Activated naive CD4-positive, alpha-beta T cell treated with anti-CD3 and anti-CD28 coated beads, Interleukin-2, amount 50 U/mL, for 16 hours (primary cell): ENCODE results near the gene RAP1GAP.
"Not testable (repeated sequence)": the region's sequence is repeated elsewhere in the genome, so short reads cannot be mapped to it uniquely, and the experiment has no call there.

Source experiments
- DNase-seq: peaks from one replicate; pipeline ENCODE4 v3.0.0-alpha.2; 2020

The RAP1GAP gene

DNA sequence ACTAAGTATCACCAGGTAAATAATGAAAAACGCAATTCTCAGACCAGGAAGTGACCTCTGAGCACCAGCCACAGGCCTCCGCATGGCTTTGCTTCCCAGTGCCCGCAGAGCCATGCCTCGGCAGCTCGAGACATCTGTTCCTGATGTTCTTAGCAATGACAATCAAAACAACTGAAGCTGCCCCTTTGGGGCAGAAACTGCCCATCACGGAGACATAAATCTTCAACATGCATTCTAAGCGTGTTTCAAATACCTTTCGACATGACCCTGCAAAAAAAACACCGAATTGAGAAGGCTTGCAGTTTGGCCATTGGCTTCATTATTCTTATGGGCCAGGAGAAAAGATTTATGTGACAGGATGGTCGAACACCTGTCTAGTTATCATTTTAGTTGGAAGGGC lies 5.8 kb upstream of the RAP1GAP start:
- DNase-seq = no peak

DNA sequence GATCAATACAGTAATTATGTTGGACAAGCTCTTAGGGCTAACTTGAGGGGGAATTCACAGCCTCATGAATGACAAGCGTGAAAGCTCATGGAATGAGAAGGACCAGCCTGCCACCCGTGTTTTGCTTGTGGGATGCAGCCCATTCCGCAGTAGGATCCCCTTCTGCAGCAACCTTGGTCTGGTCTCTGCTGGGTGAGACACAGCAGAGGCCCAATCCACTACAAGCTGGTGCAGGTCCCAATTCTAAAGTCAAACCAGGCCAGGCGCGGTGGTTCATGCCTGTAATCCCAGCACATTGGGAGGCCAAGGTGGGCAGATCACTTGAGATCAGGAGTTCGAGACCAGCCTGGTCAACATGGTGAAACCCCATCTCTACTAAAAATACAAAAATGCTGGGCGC lies 4.7 kb upstream of the RAP1GAP start:
- not testable (repeated sequence) for DNase-seq

DNA sequence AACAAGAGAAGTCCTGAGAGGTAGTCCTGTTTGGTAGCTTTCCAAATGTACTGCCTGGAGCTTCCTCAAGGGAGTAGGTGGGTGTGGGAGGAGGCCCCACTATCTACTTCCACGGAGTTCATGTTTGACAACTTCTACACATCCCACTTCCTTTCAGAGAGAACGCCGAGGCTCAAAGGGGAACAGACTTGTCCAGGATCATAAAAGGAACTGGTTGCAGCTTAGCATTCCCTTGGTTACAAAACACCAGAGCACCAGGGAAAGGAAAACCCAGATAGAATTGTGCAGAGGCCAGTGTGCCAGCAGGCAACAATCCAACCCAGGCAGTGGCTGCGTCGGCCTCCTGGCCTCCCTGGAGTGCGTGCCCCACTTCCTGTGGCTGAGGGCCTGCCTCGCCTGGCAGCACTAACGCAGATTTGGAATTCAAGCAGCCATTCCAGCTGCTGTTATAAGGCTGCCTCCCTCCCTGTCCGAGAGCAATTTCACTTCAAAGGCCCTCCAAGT lies 4.2 kb upstream of the RAP1GAP start:
- no peak for DNase-seq

DNA sequence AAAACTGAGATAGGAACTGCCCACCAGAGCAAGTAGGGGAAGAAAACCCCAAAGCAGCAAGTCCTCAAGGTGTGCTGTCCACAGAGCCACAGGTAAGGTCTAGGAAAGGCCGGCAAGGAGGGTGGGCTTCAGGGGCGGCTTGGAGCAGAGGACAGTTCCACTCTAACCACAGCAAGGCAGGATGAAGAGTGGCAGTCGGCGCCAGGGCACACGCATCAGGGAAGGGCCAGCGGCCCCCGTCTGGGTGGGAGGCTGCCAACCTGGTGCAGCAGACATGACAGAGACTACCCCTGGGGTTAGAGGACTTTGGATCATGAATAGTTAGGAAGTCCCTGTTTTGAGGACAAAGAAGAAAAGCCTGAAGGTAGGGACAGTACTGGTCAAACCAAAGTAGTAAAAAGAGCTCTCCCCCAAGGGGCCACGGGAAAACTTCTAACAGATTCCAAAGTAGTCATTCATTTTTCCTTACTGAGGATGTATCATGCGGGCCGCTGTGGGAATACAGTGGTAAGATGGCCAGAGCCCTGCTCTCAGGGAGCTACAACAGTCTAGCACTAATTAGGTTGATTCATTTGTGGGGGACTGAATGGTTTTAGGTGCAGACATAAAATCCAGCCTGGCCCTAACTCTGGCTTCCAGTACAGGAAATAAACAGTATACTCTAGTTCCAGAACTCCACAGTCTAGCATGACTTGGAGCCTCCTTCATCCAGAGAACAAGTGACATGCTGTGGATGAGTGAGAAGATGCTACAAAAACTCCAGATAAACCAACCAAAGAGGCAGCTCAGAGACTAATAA lies 3.5 kb upstream of the RAP1GAP start:
- no peak for DNase-seq

DNA sequence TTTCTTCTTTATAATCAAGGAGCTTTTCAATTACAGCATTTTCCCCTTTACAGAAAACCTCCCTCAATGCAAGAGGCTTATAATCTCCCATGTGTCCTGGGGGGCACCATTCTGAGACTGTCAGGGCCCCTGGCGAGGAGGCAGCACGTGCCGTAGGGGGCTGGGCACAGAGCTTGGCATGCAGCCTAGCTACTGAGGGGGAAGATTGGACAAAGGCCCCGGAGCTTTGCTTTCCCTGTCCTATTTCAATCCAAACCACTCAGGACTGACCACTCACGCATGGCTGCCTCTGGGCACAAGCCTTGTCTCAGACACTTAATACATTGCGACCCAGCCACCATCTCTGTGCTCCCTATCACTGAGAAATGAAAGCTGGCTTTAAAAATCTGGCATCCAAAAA lies 2.8 kb upstream of the RAP1GAP start:
- DNase-seq = no peak

DNA sequence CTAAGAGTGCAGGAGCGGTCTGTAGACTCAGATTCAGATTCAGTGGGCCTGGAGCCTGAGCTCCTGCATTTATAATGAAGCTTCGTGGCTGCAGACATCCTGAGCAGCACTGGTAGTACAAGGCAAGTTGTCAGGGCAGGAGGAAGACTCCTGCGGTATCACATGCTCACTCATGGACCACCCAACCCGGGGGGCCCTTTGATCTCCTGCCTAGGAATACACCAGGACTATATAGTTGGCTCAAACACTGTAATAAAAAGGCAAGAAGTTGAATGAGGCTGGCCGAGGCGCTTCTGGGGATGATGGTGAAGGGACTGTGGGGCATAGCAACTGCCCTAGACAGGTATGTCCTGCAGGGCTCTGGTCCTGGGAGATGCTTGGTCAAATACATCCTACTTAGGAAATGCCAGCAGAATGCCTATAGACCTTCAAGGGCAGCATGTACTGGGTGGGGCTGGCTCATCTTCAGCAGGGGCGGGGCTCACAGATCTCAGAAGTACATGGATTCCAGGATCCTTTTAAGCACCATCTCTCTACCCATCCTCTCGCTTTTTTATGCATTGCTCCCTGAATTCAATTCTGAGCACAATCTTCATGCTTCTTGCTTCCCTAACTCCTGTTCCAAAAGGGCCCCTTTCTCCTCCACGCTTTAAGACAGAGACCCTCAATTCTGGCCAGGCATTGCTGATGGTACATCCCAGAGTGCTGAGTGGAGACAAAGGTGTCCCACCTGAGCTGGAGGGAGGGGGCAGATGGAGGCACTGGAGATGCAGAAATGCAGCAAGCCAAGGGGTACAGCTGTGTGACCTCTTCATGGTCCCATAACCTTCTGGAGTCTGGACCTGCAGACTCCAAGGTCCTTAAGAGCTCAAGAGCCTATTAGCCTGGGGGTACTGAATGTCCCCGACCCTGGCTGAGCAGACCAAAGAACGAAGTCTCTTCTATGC lies 2.1 kb upstream of the RAP1GAP start:
- no peak for DNase-seq

DNA sequence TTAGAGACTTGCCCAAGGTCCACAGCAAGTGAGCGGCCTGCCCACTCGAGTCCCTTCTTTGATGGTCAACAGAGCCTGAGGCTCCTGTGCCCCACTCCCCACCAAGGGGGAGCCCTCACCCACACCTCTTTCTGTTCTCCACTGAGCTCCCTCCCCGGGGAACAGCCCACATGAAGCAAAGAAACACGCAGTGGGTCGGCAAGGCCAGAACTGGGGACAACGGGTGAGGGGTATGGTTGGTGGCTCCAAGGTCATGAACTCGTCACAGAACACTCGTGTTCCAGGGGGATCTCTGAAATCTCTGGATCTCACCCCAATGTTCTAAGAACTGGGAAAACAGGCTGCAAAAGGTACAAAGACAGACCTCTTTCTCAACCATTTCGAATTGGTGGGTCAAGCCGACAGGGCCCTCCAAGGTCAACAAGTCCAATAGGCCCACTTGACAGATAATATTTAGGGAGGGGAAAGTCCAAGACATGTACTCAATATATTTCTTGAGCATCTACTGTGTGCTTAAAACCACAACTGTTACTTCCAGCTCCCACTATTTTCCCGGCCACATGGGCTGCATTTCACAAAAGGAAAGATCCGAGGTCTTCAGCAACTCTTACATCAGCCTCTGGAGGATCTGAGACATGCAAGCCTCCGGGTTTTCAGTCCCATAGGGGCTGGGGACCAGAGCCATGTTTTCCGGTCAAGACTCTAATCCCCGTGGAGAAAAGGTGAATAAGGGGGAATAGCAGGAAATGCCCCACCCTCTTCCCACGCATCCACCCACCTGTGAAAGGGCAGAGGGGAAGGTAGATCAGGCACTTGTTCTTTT lies 1.1 kb upstream of the RAP1GAP start:
- no peak for DNase-seq

DNA sequence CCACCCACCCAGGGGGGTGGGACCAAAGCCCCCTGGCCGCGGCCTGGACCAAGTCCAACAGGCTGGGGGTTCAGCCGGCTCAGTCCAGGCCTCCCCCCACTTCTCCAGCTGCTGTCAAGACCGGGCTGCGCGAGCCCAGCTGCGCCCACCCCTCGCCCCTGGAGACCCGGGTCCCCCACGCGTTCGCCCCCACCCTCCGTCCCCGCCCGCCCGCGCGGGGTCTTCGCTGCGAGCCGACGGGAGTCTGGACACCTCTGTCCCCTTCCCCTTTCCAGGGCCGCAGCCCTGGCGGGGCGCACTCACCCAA lies 253 bp downstream of the RAP1GAP start:
- DNase-seq = no peak

DNA sequence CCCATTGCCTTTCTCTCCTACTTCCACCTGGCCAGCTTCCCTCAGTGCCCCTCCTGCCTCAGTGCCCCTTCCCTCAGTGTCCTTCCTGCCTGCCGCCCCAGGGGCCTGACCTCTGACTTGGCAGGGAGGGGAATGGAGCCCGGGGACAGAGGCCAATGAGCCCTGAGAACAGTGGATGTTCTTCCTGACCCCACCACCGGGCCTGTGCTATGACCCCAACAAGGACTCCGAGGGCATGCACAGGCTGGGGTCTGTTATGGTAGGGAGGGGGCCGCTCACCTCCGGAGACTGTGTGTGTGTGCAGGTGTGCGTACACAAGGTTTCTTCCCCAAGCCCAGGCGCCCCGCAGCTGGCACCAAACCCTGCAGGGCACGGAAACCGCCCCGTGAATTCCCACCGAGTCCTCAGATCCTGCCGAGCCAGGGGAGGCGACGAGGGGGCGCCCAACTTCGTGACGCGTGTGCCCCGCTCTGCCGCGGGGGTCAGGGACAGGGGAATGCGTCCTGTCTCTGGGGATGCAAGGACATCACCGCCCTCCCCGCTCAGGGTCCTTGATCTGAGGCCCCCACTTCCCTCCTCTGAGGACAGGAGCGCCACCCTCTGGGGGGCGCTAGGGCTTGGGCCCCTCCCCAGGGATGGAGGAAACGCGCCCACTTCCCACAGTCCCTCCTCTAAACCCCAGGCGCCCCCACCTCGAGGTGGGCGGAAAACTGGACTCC lies 766 bp downstream of the RAP1GAP start:
- DNase-seq = no peak

DNA sequence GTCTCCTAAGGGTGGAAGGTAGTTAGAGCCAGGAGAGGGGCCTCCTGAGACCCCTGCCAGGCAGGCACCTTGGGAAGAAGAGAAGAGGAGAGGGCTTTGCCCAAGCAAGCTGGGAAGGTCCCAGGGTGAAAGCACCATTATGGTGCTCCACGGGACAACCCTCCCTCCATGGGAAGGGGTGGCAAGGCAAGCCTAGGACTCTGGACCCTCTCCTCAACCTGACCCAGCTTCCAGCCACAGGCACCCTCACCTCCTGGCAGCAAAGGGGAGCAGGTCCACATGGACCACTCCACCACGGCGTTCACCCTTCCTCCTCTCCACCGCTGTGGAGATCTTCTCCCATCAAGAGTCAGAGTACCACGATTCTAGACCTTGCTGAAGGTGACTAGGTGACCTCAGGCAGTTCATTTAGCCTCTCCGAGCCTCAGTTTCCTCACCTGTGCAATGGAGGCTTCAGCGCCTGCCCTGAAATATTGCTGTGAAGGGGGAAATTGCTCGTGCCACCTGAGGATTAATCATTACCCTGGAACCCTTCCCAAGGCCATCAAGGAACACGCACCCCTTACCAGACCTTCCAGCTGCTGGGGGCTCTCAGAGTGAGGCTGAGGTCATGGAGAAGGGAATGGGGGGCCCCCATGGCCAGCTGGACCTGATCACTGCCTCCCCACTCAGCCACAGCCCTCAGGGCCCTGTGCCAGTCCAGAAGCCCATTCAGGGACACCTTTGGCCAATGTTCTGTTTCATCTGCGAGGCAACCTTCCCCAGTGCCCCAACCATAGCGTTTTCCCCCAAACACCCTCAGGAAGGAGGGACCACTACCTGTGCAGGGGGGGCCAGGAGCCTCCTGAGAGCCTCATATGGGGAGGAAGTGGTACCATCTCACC lies 1.6 kb downstream of the RAP1GAP start:
- no peak for DNase-seq

DNA sequence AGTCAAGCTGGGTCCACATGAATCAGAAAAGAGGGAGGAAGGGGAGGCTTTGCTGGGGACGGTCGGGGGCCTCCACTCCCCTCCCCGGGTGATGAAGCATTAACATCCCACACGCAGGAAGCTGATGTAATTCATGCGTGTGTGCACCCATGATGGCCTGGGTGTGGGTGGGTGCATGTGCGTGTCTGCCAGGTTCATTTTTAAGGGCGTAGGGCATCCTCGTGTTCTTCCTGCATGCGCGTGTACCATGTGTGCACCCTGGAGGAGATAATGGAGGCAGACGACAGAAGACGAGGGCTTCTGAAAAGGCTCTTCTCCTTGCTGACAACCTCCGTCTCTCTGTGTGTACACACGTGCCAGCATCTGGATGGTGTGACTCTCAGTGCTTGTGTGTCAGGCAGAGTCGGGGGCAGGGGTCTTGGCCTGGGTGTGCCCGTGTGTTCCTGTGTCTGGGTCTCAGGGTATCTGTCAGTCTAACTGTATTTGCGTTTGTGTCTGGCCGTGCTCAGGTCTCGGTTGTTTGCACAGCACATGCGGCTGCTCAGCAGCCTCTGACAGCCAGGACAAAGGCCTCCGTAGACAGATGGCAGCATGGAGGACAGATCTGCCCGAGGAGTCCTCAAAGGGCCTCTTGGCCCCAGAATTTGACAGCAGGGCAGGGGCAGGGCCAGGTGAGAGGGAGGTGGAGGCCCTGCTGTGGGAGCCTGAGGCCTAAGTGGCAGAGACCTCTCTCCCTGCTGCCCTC lies 2.4 kb downstream of the RAP1GAP start:
- no peak for DNase-seq

DNA sequence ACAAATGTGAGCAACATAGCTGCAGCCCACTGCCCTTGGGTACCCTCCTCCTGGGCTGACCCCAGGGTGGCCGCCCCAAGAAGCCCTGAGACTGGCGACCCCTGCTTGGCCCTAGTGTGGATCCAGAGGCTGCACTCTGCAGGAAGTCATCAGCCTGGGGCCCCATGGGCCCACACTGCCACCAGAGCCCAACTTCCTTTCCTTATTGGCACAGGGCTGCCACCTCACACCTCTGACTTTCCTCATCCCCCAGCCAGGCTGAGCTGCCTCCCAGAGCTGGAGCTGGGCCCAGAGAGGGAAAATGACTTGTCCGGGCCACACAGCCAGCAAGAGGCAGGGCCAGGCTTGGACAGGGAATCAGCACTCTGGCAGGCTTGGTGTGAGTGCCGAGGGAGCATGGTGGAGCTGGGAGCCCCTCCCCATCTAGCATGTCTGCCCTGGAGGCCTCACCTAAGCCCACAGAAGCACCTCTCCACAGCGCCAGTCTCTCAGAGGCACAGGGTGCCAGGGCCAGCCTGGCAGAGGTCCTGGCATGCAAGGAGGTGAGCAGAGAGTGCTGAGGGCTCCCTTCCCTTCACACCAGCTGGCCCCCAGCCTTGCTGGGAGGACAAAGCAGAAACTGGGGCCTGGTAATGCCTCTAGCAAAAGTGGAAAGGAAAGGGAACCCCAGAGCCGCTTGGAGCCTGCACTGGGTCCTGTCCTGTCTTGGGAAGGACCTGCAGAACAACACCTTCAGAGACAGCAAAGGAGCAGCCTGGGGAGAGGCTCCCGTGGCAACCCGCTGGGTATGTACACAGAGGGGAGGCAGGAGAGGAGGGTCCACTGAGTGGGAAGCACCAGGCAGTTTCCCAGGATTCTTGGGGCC lies 3.2 kb downstream of the RAP1GAP start:
- DNase-seq = no peak

DNA sequence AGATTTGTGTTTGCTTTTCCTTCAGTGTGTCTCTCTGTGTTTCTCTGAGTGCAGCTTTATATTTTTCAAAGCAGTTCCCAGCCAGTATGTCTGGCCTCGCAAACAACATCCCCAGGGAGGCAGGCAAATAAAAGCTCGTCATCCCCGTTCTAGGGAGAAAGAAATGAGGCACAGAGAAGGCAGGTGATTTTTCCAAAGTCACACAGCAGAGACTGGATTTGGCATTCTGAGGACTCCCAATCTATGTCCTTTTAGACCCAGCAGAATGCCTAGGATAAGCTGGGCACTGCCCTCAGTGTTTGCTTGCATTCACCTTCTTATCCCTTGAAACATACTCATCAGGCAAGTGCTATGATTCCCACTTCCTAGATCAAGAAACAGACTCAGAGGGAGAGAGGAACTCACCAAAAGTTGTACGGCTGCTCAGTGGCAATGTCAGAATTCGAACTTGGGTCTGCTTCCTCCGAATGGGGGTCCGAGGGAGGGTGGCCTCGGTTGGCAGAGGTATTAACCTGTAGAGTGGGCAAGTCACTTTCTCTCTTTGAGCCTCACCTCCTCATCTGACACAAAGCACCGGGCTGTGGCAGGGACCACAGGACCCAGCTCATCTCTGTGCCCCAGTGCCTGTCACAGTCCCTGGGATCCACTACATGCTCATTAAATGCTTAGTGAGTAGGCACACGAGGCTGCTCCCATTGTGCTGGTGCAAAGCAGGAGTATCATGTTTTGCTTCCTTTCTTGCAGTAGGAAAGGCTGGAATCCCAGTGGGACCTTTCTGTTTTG lies 4.2 kb downstream of the RAP1GAP start:
- DNase-seq = no peak

DNA sequence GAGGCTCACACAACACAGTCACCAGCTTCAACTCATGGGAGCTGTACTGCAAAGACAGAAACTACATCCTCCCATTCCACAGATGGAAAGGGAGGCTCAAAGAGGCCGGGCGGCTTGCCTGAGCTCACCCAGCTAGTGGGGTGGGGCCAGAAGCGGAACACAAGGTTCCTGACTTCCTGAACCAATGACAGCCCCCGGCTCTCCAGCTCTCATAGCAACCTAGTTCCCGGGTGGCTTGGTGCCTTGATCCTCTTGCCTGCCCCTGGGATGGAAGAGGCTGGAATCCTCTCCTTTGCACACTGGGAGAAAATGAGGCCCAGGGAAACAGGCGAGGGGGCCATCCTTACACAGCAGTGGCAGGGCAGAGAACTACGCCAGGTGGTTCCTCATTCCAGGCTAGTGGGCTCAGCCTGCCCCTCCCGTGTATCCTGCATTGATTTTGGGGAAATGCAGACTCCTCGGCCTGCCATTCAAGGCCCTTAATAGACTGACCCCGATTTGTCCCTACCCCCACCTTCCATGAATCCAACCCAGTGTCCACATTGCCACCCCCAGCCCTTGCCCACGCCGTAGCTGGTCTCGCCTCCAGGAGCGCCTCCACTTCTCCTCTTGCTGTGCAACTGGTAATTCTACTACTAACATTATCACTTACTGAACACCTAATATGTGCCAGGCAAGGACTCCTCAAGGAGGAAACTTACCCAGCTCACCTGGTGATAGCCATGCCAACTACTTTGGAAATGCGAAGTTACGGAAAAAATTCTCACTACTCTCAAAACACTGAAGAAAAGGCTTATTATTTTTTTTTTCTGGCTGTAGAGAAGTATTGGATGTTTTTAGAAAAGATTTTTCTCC lies 5.0 kb downstream of the RAP1GAP start:
- DNase-seq = no peak

DNA sequence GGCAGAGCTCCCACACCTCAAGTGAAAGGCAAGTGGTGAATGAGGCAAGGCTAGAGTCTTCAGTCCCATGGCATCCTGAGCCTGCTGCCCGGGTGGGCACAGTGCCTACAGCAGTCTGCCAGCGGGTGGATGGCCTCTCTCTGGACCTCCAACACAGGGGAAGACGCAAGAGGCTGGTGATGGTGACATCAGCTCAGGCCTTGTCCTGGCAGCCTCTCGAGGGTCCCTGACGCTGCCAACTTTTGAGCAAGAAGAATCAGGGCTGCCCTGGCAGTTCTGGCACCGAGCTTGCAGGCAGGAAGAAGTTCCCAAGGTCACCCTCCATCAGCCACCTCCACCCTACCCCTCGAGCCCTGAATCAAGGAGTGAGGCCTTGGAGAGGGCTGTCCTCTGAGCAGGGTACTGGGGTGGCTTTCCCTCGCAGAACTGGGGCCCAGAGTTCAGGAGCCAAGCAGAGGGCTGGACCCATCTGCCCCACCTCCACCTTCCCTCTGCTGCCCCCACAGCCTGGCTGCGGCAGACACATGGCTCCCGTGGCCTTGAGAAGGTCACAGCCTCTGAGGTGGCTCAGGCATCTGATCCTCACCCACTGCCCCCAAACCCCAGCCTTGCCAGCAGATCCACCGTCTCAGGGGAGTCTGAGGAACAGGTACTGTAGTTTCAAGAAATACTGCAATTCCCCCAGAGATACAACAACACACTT lies 5.8 kb downstream of the RAP1GAP start:
- no peak for DNase-seq

DNA sequence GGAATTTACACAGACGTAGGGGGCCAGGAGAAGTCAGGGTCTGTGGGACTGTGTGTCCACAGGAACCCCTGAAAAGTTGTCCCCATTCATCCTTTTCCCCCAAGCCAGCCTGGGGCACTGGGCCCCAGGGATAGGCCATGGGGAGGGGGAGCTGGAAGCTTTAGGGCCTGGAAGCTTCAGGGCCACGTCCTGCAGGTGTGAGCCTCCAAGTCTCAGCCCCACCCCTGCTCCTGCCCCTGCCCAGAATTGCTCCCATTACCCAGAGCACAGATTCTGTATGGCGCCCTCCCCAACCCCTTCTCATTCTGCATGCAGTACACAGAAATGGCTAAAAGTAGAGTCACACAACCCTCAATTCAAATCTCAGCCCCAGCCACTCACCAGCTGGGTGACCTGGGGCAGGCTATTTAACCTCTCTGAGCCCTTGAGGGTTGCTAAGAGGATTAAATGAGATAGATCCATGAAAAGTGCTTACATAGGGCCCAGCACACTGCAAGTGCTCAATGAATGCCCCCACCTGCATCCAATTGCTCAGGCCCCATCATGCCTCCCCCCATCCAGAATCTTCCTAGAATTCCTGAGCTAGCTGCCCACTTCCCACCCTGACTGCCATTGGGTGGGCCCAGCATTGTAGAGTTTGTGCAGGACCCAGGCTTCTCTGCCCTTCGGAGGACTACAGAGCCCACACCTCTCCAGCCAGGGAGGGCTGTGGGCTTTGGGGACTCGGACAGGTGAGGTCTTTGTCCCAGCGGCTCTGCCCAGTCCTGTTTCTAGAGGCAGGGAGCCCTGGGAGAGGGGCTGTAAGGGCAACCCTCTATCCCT lies 6.5 kb downstream of the RAP1GAP start:
- DNase-seq = no peak
